ENCODE results near the gene RPL13.

The RPL13 gene

DNA sequence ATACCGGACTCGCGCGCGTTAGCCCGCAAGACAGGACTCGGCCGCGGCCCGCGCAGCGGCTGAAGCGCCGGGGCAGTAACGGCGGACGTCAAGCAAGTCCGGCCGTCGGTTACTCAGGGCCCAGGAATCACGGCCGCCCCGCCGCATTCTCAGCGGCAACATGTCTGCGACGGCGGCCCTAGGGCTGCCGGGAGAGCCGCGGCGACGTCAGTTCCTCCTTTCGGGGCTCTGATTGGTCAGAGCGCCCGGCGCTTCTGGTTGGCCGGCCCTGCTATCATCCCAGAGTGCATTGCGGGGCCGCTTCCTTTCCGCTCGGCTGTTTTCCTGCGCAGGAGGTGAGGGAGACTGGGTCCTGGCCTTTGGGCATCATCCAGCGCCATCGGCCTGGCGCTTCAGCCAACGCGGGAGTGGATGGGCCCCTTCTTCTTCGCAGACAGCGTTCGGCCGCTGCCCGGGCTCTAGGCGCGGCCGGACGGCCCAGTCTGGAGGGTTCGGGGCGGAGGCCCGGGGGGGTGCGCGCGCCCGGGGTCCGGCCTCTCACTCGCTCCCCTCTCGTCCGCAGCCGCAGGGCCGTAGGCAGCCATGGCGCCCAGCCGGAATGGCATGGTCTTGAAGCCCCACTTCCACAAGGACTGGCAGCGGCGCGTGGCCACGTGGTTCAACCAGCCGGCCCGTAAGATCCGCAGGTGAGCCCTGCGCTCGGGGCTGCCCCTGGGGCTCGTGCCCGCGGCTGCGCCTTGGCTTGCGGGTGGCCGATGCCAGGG, at the start of gene RPL13:
Gene RPL13 (plus strand): TSS at position 305 of the 764 bp plus-strand sequence. CDS start 278 bp downstream, at position 583.
- DNase-seq, result peak; percentile 88

GRCh38 chr16:89511374-89511773, 49.1 kb upstream of the RPL13 start:
- DNase-seq, result no peak

- DNase-seq, result no peak
Measured at GRCh38 chr16:89512453-89512852, 48.0 kb upstream of the RPL13 start.

- DNase-seq, result no peak
Measured at GRCh38 chr16:89517128-89517527, 43.4 kb upstream of the RPL13 start.

- no peak for DNase-seq
Measured at GRCh38 chr16:89519881-89520280, 40.6 kb upstream of the RPL13 start.

DNA sequence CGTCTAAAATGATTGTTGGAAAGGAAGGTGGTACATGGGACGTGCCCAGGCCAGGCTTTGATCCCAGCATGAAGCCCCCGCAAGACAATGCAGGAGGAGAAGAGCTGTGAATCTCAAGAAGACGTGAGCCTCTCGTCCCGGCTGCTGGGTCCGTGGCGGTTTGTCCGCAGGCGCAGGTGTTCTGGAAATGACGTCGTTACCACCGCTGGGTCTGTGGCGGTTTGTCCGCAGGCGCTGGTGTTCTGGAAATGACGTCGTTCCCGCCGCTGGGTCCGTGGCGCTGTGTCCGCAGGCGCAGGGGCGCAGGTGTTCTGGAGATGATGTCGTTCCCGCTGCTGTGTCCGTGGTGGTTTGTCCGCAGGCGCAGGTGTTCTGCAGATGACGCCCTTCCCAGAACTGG, 38.2 kb upstream of the RPL13 start:
- DNase-seq, result no peak

- DNase-seq, result no peak
Measured at GRCh38 chr16:89523680-89524344, 36.7 kb upstream of the RPL13 start.

GRCh38 chr16:89525146-89525913, 35.2 kb upstream of the RPL13 start:
- no peak for DNase-seq

GRCh38 chr16:89529097-89529496, 31.4 kb upstream of the RPL13 start:
- DNase-seq, result no peak

- DNase-seq, result no peak
Measured at GRCh38 chr16:89530401-89531381, 29.8 kb upstream of the RPL13 start.

- no peak for DNase-seq
Measured at GRCh38 chr16:89531821-89532526, 28.5 kb upstream of the RPL13 start.

GRCh38 chr16:89534252-89534756, 26.2 kb upstream of the RPL13 start:
- no peak for DNase-seq

DNA sequence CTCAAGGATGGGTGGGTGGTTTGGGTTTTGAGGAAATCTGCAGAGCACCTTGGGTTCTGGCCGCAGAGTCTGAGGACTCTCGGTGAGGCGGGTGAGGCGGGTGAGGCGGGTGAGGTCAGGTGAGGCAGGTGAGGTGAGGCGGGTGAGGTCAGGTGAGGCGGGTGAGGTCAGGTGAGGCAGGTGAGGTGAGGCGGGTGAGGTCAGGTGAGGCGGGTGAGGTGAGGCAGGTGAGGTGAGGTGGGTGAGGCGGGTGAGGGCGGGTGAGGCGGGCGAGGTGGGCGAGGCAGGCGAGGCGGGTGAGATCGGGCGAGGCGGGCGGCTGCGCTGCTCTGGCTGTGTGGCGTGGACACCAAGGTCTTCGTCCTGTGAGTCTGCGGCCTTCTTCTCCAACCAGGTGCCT, 24.1 kb upstream of the RPL13 start:
- DNase-seq, result no peak

DNA sequence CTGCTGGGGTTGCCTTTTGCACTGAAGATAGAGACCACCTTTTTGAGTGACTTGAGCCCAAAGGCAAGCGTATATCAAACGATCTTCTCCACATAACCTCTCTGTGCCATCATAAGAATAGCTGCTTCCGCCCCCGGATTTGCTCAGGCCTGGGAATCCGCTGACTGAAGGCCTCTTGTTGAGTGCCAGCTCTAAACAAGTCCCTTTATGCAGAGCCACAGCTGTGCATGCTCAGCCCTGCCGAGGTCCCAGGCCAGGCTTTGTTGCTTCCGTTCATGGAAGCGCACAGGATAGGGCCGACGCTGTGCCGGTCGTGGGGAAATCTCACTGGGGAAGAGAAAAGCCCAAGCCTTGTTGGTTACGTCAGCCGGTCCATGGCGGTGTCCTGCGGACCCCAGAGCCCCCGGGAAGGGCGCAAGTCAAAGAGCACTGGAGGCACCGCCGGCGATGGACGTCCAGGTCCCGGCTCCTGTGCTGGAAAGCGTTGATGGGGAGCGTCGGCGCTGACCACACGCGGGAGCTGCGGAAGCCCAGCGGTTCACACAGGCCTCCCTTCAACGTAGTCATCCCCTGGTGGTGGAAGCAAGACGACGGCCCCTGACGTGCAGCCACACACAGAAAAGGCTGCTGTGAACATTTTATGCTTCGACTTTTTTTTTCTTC, 23.5 kb upstream of the RPL13 start:
- no peak for DNase-seq

- no peak for DNase-seq
Measured at GRCh38 chr16:89537549-89537925, 22.9 kb upstream of the RPL13 start.

DNA sequence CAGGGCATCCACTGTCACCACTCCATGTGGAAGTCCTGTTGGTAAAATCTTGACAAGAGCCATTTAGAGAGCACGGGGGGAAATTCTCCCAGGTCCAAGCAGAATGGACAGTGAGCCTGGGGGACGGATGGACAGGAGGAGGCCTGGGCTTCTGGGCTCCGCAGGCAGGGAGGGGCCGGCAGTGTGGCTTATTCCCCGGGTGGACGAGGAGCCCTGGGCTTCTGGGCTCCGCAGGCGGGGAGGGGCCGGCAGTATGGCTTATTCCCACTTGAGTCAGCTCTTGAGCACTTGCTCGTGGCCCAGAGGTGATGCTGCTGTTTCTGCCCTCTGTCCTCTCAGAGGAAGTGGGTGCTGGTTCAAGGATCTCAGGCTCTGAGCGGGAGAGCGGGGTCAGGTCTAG, 22.2 kb upstream of the RPL13 start:
- DNase-seq, result no peak

DNA sequence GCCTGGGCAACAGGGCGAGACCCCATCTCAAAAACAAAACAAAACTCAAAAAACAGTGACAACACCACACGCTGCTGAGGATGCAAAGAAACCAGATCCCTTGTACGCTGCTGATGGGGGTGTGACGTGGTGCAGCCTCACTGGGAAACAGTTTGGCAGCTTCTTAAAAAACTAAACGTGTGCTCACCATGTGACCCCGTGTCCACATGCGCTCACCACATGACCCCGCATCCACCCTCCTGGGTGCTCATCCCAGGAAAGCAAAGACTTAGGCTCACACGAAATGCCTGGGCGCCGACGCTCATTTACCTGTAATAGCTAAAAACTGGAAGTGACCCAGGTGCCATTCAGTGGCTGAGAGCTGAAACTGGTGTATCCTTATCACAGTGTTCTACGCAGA, 19.9 kb upstream of the RPL13 start:
- no peak for DNase-seq

DNA sequence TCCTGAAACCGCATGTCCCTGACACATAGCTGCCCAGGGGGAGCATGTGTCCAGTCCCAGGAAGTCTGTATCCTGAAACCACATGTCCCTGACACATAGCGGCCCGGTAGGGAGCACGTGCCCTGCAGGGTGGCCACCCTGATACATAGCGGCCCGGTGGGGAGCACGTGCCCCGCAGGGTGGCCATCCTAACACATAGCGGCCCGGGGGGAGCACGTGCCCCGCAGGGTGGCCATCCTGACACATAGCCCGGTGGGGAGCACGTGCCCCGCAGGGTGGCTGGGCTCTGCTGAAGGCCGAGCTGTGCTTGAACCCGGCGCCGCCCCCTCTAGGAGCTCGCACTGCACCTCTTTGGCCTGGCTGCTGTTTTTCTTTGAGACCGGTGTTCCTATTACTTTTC, 18.7 kb upstream of the RPL13 start:
- no peak for DNase-seq

DNA sequence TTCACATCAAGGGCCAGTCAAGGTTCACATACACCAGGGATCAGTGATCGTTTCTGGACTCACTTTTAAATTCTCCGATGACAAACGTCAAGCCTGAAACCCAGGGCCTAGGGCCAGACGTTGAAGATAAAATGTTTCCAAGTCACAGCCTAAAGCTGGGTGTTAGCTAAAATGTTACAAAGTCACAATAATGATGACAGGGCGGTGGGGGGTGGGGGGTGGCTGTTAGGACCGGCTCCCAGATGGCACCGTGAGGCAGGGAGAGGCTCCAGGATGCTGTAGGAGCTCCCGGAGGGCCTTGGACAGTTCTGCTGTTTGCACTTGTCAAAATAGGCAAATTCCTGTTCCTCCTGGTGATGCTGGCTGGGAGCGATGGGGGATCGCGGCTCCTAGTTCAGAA, 16.4 kb upstream of the RPL13 start:
- no peak for DNase-seq

GRCh38 chr16:89544713-89545043, 15.8 kb upstream of the RPL13 start:
- DNase-seq, result no peak

Measured in DMS153 (cell line).